ENCODE measurements around the gene FBXO42. TPM values are rescaled to one million over a fixed set of nuclear protein-coding genes. Genes with fewer than 3 reads are reported as not detected.

The FBXO42 gene
- total and polyA plus RNA-seq, 9 of the 15 experiments (the other 6 are each of a cell fraction or from before 2014, with no cell fraction given), result 7.2 to 24.8 (median 17.4) TPM

DNA sequence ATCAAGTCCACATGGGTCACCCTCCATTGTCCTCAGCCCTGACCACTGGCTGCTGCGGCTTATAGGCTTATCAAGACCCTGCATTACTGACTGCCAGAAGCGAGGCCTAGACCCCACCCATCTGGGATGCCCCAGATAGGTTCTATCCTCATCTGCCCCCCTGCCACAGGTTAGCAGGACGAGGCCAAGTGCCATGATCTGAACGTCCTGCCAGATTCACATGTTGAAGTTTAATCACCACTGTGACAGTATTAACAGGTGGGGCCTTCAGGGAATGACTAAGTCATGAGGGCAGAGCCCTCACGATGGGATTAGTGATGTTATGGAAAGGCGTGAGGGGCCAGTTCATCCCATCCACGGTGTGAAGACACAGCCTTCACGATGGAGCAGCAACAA, 109.1 kb downstream of the FBXO42 start (continued):
- TF ChIP-seq ZBTB40 (IDR thresholded peaks at IDR 0.05), result no peak
- no peak for TF ChIP-seq ZBTB40 (CRISPR knock-in tag; IDR thresholded peaks at IDR 0.05)
- TF ChIP-seq, protein P1, sequence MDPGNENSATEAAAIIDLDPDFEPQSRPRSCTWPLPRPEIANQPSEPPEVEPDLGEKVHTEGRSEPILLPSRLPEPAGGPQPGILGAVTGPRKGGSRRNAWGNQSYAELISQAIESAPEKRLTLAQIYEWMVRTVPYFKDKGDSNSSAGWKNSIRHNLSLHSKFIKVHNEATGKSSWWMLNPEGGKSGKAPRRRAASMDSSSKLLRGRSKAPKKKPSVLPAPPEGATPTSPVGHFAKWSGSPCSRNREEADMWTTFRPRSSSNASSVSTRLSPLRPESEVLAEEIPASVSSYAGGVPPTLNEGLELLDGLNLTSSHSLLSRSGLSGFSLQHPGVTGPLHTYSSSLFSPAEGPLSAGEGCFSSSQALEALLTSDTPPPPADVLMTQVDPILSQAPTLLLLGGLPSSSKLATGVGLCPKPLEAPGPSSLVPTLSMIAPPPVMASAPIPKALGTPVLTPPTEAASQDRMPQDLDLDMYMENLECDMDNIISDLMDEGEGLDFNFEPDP (CRISPR knock-in tag; IDR thresholded peaks at IDR 0.05), result no peak
- no peak for TF ChIP-seq MEIS2 (IDR thresholded peaks at IDR 0.05; ENCODE audit: partially characterized antibody)
- TF ChIP-seq CTBP1 (IDR thresholded peaks at IDR 0.05; ENCODE audit: borderline replicate concordance), result no peak
- no peak for TF ChIP-seq ZKSCAN3 (CRISPR knock-in tag; IDR thresholded peaks at IDR 0.05)
- TF ChIP-seq SUPT5H (IDR thresholded peaks at IDR 0.05), result no peak
- peak; percentile 10; the same call in 1 of the 2 replicates for TF ChIP-seq POLR2G (IDR thresholded peaks at IDR 0.05; ENCODE audit: low read depth, low read length)

All from K562 (cell line).